ENCODE results near the gene C14orf132.

C14orf132 gene

DNA sequence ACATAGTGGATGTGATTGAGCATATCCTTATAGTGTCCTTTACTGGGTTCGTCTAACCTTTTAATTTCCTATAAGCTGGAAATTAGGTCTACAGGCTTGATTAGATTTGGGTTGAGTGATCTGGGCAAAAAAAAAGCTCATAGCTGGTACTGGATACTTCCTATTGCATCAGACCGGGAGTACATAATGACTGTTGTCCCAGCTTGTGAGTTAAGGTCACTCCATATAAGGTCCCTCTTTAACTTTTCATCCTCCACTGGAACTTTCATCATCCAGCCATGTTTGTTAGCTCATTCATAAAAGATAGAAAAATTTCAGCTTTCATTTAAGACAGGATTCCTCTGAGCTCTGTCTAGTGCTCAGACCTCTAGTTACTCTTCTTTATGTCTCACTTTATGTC, 80.8 kb downstream of the C14orf132 start:
- DNase-seq (ENCODE audit: low spot score), result no peak

GRCh38 chr14:96120392-96120791, 81.2 kb downstream of the C14orf132 start:
- DNase-seq (ENCODE audit: low spot score), result no peak

GRCh38 chr14:96120941-96121340, 81.8 kb downstream of the C14orf132 start:
- DNase-seq (ENCODE audit: low spot score), result no peak

GRCh38 chr14:96121660-96122395, 82.7 kb downstream of the C14orf132 start:
- DNase-seq (ENCODE audit: low spot score), result no peak

DNA sequence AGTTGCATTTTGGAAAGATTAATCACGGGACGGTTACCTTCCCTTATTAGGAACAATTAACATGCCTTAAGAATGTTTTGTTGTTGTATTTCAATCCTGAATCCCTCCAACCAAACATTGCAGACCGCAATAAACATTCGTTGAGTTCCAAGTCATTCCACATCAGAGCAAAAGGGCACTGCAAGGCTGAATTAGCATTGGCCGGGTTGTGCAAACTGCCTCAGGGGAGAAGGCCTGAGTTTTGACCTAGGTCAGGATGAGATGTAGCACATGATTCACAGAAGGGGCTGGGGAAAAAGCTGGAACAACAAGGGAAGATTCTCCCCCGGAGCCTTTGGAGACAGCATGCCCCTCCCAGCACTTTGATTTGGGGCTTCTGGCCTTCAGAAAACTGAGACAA, 83.3 kb downstream of the C14orf132 start:
- no peak for DNase-seq (ENCODE audit: low spot score)

DNA sequence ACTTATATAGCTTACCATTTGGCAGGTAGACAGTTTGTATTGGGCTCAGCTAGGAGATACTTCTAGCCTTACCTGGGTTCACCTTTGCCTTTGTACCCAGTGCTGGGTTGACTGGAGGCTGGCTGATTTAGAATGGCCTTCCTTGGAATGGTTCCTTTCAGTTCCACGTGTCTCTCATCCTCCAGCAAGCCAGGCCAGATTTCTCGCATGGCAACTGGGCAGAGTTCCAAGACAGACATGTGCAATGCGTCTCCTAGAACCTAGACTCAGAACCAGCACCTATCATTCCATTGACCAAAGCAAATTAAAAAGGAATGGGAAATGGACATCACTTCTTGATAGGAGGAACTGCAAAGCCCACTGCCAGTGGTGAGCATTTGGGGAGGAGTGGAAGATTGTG, 86.4 kb downstream of the C14orf132 start:
- no peak for DNase-seq (ENCODE audit: low spot score)

DNA sequence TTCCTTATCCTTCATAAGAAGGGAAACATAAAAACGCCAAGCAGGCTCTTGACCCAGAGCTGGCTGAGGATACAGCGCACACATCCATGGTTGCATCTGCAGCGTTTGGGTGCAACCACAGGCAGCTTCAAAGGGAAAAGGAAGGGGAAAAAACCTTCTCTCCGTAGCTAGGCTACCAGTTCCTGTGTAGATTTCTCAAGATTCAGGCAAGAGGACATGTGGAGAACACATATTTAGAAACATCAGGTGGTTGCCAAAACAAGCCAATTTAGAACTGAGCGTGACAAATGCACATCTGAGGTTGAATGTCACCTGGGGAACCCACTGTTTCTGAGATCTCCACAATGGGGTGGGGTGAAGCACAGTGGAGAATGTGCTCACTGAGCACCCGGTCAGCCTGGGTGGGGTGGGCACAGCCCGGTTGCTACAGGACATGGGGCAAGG, 87.2 kb downstream of the C14orf132 start:
- no peak for DNase-seq (ENCODE audit: low spot score)

GRCh38 chr14:96126783-96127271, 87.7 kb downstream of the C14orf132 start:
- no peak for DNase-seq (ENCODE audit: low spot score)

DNA sequence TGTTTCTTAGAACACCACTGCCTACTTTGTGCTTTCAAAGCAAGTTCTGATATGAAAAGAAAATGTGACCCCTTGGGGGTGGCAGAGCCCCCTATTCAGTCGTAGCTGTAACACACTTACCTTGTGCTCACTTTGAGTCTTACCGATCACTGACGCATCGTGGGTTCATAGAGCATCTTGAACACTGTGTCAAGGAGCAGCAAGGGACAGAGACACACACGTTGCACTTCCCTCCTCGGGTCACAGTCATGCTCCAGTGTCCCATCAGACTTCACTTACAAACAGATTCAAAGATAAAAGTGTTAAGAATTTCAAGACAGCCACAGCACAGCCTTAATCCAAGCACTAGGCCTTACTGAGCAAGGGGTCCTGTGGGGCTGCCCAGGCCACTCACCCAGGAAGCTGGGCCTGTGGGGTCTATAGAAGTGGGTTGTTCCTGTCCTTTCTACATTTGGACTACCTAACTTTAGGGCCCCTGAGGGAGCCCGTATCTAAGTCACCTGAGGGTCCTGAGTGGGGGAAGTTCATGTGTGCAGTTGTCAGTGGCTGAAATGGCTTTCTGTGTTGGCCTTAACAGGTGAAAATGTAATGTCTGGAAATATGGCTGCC, 90.1 kb downstream of the C14orf132 start:
- DNase-seq (ENCODE audit: low spot score), result no peak

DNA sequence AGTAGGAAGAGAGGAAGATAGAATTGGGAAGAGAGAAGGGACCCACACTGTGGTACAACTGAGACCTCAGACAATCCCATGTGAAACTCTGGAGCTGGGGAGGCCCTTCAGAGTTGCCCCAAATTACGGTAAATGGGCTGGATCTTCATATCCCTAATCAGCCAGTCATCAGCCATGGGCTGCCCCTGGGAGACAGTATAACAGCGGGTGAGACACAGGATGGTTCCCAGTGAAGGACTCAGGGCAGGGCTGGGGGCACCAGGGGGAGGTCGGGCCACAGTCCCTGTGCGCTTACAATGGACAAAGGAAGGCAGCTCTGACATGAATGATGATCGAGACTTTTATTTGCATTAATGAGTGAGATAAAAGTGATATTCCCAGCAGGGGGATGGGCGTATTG, 91.2 kb downstream of the C14orf132 start:
- DNase-seq (ENCODE audit: low spot score), result no peak

GRCh38 chr14:96130854-96131253, 91.7 kb downstream of the C14orf132 start:
- DNase-seq (ENCODE audit: low spot score), result no peak

DNA sequence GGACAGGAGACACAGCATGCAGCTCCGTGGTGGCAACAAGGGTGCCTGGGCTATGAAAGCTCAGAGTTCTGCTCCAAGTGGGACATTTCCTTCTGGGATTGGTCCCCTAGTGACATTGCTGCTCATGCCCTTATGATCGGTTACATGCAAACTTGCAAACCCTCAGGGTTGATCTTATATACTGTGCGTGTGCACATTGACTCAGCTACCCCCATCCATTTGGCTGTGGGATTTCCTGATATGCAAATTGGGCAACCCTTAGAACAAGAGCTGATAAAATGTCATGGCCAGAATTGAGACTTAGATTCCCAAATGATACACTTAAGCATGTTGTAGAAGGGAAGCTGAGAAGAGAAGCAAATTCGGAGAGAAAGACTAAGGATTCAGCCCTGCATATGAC, 92.7 kb downstream of the C14orf132 start:
- DNase-seq (ENCODE audit: low spot score), result no peak

DNA sequence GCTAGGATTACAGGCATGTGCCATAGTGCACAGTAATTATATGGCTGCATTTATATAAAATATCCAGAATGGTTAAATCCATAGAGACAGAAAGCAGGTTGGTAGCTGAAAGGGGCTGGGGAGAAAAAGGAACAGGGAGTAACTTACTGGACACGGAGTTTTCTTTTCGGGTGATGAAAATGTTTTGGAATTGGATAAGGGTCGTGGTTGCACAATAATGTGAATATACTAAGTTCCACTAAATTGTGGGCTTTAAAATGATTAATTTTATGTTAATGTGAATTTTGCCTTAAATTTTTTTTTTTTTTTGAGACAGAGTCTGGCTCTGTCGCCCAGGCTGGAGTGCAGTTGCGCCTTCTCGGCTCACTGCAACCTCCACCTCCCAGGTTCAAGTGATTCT, 95.3 kb downstream of the C14orf132 start:
- DNase-seq (ENCODE audit: low spot score), result no peak

DNA sequence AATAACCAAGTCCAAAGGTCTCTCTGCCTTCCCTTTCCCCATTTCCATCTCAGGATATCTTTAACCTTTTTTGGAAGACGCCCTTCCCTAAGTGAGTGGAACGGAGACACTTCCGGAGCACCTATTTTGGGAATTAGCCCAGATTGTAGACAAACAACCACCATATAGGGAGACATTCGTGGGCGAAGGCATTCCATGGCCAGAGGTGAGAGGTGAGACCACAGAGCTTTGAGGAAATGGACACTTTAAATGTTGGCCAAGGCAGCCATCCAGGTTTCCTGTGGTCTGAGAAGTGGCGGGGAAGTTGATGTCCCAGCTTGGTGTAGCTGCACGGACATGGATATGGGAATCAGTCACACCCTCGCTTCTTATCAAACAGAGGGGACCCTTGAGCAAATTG, 96.1 kb downstream of the C14orf132 start:
- no peak for DNase-seq (ENCODE audit: low spot score)

GRCh38 chr14:96136371-96137005, 97.3 kb downstream of the C14orf132 start:
- DNase-seq (ENCODE audit: low spot score), result peak; percentile 32

DNA sequence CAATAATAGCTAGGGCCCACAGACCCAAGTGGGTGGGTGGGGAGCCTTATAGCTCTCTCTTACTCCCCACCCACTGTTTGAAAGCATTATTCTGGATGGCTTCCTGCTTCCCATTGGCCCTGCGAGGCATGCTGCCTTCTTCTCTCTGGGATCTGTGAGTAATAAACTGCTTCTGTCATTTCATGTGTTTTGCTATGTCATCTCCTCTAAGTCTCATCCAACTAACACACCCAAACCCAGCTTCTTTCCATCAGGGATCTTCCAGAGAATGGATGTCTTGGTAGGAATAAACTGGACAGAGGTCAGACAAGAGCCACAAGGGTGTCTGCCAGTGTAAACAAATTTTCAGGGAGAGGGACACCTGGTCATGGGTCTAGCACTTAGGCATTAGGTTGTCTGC, 99.1 kb downstream of the C14orf132 start:
- no peak for DNase-seq (ENCODE audit: low spot score)

GRCh38 chr14:96139169-96139568, 100.0 kb downstream of the C14orf132 start:
- DNase-seq (ENCODE audit: low spot score), result no peak

DNA sequence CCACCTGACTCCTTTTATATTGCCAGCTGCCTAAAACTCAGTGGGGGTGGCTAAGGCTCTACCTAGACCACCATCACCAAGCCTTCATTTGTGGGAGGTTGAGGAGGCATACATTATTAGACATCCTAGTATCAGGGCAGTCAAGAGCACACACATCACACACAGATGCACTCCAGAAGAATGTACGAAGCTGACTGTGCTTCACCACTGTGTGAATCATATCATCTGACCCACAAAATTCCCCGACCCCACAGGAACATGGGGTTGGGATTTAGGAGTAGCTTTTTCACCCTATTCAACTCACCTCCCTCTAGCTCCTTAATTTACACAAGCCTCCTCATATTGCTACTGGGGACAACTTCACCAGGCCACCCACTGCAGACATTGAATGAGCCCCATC, 100.7 kb downstream of the C14orf132 start:
- peak; percentile 49 for DNase-seq (ENCODE audit: low spot score)

- DNase-seq (ENCODE audit: low spot score), result no peak
These were observed 101.8 kb downstream of the C14orf132 start for GRCh38 chr14:96140952-96141351.

Data from AG20443 (cell line).